HepG2 (cell line): ENCODE data around the gene SLC2A4. TPM values are rescaled to one million over a fixed set of nuclear protein-coding genes. Genes with fewer than 3 reads are reported as not detected.

Experiments
- ARHGAP35 ChIP-seq: sonication (generic); formaldehyde crosslinking; IDR thresholded peaks from 2 replicates; pipeline ENCODE4 v1.9.0; 2022; ENCODE audit warnings: mild to moderate bottlenecking, inconsistent platforms, moderate library complexity, missing genetic modification reagents, borderline replicate concordance
- CCDC6 ChIP-seq: sonication (generic); formaldehyde crosslinking; IDR thresholded peaks from 2 replicates; pipeline ENCODE4 v1.8.1; 2022; ENCODE audit warnings: mild to moderate bottlenecking, missing genetic modification reagents, moderate library complexity
- SALL1 ChIP-seq: sonication (generic); formaldehyde crosslinking; IDR thresholded peaks from 2 replicates; pipeline ENCODE4 v1.8.0; 2022; ENCODE audit warnings: mild to moderate bottlenecking, missing genetic modification reagents
- SMC3 ChIP-seq: IDR thresholded peaks from 2 replicates; pipeline ENCODE4 v1.6.1; 2011; ENCODE audit warnings: low read length, improper control_type of control experiment
- TEAD2 ChIP-seq: sonication (generic); formaldehyde crosslinking; IDR thresholded peaks from 2 replicates; pipeline ENCODE4 v1.9.0; 2021; ENCODE audit warnings: missing genetic modification reagents
- ZBTB37 ChIP-seq: sonication (generic); formaldehyde crosslinking; IDR thresholded peaks from 2 replicates; pipeline ENCODE4 v1.4.0; 2020; ENCODE audit warnings: mild to moderate bottlenecking, missing genetic modification reagents
- ZNF430 ChIP-seq: sonication (generic); formaldehyde crosslinking; IDR thresholded peaks from 2 replicates; pipeline ENCODE4 v1.9.0; 2021; ENCODE audit warnings: mild to moderate bottlenecking, missing genetic modification reagents
- ZNF614 ChIP-seq: IDR thresholded peaks from 2 replicates; pipeline ENCODE4 v1.6.1; 2018; ENCODE audit warnings: missing biosample characterization, missing genetic modification reagents, inconsistent platforms, borderline replicate concordance
- ZNF703 ChIP-seq: sonication (generic); formaldehyde crosslinking; IDR thresholded peaks from 2 replicates; pipeline ENCODE4 v1.5.1; 2020; ENCODE audit warnings: missing genetic modification reagents, mild to moderate bottlenecking, moderate library complexity, borderline replicate concordance
- ZNF773 ChIP-seq: sonication (generic); formaldehyde crosslinking; IDR thresholded peaks from 2 replicates; pipeline ENCODE4 v1.4.0; 2020; ENCODE audit warnings: missing genetic modification reagents, borderline replicate concordance
- ZNF883 ChIP-seq: sonication (generic); formaldehyde crosslinking; IDR thresholded peaks from 2 replicates; pipeline ENCODE4 v1.5.1; 2020; ENCODE audit warnings: mild to moderate bottlenecking, missing genetic modification reagents; ENCODE audit errors: not compliant biosample characterization
- ZSCAN9 ChIP-seq: IDR thresholded peaks from 2 replicates; pipeline ENCODE4 v1.6.1; 2016; ENCODE audit warnings: borderline replicate concordance
- polyA plus RNA-seq, 8 experiments: library from polyadenylated mRNA; depleted of rRNA in 3 of 8; stranded (reverse) in 7 of 8; unstranded in 1 of 8; fragments of >200 nt; fragmentation: Illumina TruSeq in 4 of 8; extraction: Trizol in 4 of 8; gene quantifications; 2 replicates each; pipeline versions ENCODE4 v1.2.1 to v1.2.3, GENCODE V29; 2011 to 2016; ENCODE audit warnings: low read depth in 4 of 8, missing spikeins in 1 of 8, mixed read lengths in 1 of 8; ENCODE audit not compliant: insufficient read depth in 1 of 8
- total RNA-seq, 5 experiments: library from RNA; depleted of rRNA; stranded (reverse); fragments of >200 nt; fragmentation: Illumina TruSeq; extraction: Trizol; gene quantifications; 2 replicates each; pipeline ENCODE4 v1.2.3, GENCODE V29; 2016; ENCODE audit warnings: low read depth in 1 of 5
- TF ChIP-seq, protein P1 (sequence below): sonication (generic); formaldehyde crosslinking; conservative IDR thresholded peaks from 2 replicates; pipeline ENCODE4 v1.4.0; 2020; ENCODE audit warnings: missing genetic modification reagents
- TF ChIP-seq, protein P2 (sequence below): sonication (generic); formaldehyde crosslinking; IDR thresholded peaks from 2 replicates; pipeline ENCODE4 v1.5.0; 2020; ENCODE audit warnings: mild to moderate bottlenecking, missing genetic modification reagents, moderate library complexity
- TF ChIP-seq, protein P3 (sequence below): sonication (generic); formaldehyde crosslinking; IDR thresholded peaks from 2 replicates; pipeline ENCODE4 v1.5.0; 2020; ENCODE audit warnings: mild to moderate bottlenecking, missing genetic modification reagents, borderline replicate concordance

Gene SLC2A4
- total and polyA plus RNA-seq, 2 of the 13 experiments (the other 11 are each of a cell fraction or from before 2014, with no cell fraction given) = 4.9 to 5.8 TPM

DNA sequence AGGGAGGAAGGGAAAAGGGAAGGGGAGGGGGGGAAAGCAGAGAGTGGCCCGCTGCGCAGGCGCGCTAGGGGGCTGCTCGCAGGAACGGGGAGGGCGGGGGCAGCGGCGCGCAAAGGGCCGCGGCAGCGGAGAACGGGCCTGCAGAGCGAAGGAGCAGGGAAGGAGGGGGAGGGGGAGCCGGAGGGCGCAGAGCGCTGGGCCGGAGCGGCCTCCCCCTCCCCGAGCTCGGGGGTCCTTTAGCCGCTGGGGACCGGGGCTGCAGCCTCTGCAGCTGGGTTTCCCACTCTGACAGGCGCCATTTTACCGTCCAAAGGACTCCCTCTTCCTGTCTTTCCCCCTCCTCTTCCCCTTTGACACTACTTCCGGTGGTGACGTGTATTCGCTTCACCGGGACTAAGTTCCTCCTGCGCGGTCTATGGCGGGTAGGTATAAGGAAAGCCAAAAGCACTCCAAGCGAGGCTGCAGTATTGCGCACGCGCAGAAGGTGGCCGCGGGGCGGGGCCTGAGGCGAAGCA, 29.8 kb upstream of the SLC2A4 start, which contains the start of gene CTDNEP1 (continued):
- TF ChIP-seq ZNF883 (CRISPR knock-in tag) = no peak
- TF ChIP-seq SALL1 (CRISPR knock-in tag) = no peak; the same call in 1 of the 2 replicates
- no peak for TF ChIP-seq ZNF703 (CRISPR knock-in tag)
- TF ChIP-seq, protein P1, sequence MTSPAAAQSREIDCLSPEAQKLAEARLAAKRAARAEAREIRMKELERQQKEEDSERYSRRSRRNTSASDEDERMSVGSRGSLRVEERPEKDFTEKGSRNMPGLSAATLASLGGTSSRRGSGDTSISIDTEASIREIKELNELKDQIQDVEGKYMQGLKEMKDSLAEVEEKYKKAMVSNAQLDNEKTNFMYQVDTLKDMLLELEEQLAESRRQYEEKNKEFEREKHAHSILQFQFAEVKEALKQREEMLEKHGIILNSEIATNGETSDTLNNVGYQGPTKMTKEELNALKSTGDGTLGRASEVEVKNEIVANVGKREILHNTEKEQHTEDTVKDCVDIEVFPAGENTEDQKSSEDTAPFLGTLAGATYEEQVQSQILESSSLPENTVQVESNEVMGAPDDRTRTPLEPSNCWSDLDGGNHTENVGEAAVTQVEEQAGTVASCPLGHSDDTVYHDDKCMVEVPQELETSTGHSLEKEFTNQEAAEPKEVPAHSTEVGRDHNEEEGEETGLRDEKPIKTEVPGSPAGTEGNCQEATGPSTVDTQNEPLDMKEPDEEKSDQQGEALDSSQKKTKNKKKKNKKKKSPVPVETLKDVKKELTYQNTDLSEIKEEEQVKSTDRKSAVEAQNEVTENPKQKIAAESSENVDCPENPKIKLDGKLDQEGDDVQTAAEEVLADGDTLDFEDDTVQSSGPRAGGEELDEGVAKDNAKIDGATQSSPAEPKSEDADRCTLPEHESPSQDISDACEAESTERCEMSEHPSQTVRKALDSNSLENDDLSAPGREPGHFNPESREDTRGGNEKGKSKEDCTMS (CRISPR knock-in tag) = no peak
- no peak for TF ChIP-seq ZSCAN9 (CRISPR knock-in tag)
- TF ChIP-seq SMC3 = no peak
- no peak for TF ChIP-seq ARHGAP35 (CRISPR knock-in tag)
- TF ChIP-seq, protein P2, sequence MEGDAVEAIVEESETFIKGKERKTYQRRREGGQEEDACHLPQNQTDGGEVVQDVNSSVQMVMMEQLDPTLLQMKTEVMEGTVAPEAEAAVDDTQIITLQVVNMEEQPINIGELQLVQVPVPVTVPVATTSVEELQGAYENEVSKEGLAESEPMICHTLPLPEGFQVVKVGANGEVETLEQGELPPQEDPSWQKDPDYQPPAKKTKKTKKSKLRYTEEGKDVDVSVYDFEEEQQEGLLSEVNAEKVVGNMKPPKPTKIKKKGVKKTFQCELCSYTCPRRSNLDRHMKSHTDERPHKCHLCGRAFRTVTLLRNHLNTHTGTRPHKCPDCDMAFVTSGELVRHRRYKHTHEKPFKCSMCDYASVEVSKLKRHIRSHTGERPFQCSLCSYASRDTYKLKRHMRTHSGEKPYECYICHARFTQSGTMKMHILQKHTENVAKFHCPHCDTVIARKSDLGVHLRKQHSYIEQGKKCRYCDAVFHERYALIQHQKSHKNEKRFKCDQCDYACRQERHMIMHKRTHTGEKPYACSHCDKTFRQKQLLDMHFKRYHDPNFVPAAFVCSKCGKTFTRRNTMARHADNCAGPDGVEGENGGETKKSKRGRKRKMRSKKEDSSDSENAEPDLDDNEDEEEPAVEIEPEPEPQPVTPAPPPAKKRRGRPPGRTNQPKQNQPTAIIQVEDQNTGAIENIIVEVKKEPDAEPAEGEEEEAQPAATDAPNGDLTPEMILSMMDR (CRISPR knock-in tag) = no peak
- TF ChIP-seq ZNF430 (CRISPR knock-in tag) = no peak
- no peak for TF ChIP-seq ZBTB37
- TF ChIP-seq, protein P3, sequence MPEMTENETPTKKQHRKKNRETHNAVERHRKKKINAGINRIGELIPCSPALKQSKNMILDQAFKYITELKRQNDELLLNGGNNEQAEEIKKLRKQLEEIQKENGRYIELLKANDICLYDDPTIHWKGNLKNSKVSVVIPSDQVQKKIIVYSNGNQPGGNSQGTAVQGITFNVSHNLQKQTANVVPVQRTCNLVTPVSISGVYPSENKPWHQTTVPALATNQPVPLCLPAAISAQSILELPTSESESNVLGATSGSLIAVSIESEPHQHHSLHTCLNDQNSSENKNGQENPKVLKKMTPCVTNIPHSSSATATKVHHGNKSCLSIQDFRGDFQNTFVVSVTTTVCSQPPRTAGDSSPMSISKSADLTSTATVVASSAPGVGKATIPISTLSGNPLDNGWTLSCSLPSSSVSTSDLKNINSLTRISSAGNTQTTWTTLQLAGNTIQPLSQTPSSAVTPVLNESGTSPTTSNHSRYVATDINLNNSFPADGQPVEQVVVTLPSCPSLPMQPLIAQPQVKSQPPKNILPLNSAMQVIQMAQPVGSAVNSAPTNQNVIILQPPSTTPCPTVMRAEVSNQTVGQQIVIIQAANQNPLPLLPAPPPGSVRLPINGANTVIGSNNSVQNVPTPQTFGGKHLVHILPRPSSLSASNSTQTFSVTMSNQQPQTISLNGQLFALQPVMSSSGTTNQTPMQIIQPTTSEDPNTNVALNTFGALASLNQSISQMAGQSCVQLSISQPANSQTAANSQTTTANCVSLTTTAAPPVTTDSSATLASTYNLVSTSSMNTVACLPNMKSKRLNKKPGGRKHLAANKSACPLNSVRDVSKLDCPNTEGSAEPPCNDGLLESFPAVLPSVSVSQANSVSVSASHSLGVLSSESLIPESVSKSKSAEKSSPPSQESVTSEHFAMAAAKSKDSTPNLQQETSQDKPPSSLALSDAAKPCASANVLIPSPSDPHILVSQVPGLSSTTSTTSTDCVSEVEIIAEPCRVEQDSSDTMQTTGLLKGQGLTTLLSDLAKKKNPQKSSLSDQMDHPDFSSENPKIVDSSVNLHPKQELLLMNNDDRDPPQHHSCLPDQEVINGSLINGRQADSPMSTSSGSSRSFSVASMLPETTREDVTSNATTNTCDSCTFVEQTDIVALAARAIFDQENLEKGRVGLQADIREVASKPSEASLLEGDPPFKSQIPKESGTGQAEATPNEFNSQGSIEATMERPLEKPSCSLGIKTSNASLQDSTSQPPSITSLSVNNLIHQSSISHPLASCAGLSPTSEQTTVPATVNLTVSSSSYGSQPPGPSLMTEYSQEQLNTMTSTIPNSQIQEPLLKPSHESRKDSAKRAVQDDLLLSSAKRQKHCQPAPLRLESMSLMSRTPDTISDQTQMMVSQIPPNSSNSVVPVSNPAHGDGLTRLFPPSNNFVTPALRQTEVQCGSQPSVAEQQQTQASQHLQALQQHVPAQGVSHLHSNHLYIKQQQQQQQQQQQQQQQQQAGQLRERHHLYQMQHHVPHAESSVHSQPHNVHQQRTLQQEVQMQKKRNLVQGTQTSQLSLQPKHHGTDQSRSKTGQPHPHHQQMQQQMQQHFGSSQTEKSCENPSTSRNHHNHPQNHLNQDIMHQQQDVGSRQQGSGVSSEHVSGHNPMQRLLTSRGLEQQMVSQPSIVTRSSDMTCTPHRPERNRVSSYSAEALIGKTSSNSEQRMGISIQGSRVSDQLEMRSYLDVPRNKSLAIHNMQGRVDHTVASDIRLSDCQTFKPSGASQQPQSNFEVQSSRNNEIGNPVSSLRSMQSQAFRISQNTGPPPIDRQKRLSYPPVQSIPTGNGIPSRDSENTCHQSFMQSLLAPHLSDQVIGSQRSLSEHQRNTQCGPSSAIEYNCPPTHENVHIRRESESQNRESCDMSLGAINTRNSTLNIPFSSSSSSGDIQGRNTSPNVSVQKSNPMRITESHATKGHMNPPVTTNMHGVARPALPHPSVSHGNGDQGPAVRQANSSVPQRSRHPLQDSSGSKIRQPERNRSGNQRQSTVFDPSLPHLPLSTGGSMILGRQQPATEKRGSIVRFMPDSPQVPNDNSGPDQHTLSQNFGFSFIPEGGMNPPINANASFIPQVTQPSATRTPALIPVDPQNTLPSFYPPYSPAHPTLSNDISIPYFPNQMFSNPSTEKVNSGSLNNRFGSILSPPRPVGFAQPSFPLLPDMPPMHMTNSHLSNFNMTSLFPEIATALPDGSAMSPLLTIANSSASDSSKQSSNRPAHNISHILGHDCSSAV (CRISPR knock-in tag) = no peak
- no peak for TF ChIP-seq CCDC6 (CRISPR knock-in tag)
- no peak for TF ChIP-seq TEAD2 (CRISPR knock-in tag)
- no peak for TF ChIP-seq ZNF773 (CRISPR knock-in tag)
- TF ChIP-seq ZNF614 (CRISPR knock-in tag) = no peak
